ENCODE data around the gene MAPK1IP1L. TPM values are rescaled to one million over a fixed set of nuclear protein-coding genes. Genes with fewer than 3 reads are reported as not detected.
"Not testable (repeated sequence)": the region's sequence is repeated elsewhere in the genome, so short reads cannot be mapped to it uniquely, and the experiment has no call there.

The MAPK1IP1L gene
- total and polyA plus RNA-seq, 3 experiments from 2014 or later: 86.8 to 106 (median 104) TPM

- H3K36me3 ChIP-seq (ENCODE audit: insufficient read depth, low read length): no peaks in the 10 kb centered on the region
- no peak overlapping the region for H3K4me3 Mint-ChIP-seq
- no peak overlapping the region for H3K27ac ChIP-seq (ENCODE audit: low read depth, low read length)
- no peak for DNase-seq
- ChIA-PET POLR2A (no interaction called here), CTCF (interaction anchor here (2.2 kb wide), 1 partner anchor 26 kb away, joined by 5 read pairs; no protein-coding TSS in a partner anchor)
- H3K9me3 Mint-ChIP-seq: no peaks in the 10 kb centered on the region
- no peaks in the 10 kb centered on the region for H3K27me3 ChIP-seq (ENCODE audit: insufficient read depth, low read length, poor library complexity, severe bottlenecking)
- peaks cover 13% of the 10 kb centered on the region for H3K4me1 ChIP-seq (ENCODE audit: insufficient read depth, low read length)
- H3K27ac Mint-ChIP-seq: peak overlapping the region; percentile 44 to 95 (median 83)
- H3K27me3 Mint-ChIP-seq: peaks cover 0 to 2% of the 10 kb centered on the region in 2 donors
- no peak overlapping the region for H3K4me3 ChIP-seq (ENCODE audit: low read length)
- peaks cover 0 to 19% (median 3%) of the 10 kb centered on the region in 3 donors for H3K36me3 Mint-ChIP-seq
- no peaks in the 10 kb centered on the region for H3K9me3 ChIP-seq (ENCODE audit: low read length)
- peaks cover 28 to 52% (median 43%) of the 10 kb centered on the region in 3 donors for H3K4me1 Mint-ChIP-seq
Measured at GRCh38 chr14:55070981-55071411, 19.5 kb downstream of the MAPK1IP1L start.

GRCh38 chr14:55071870-55072640 lies 20.6 kb downstream of the MAPK1IP1L start:
- DNase-seq: peak in 2 of 5 donors; percentile 5 to 38
- peaks cover 0 to 11% (median 0%) of the 10 kb centered on the region in 3 donors for H3K36me3 Mint-ChIP-seq

GRCh38 chr14:55073856-55074255 lies 22.4 kb downstream of the MAPK1IP1L start:
- peaks cover 25 to 53% (median 40%) of the 10 kb centered on the region in 3 donors for H3K4me1 Mint-ChIP-seq
- H3K27me3 ChIP-seq (ENCODE audit: insufficient read depth, low read length, poor library complexity, severe bottlenecking): no peaks in the 10 kb centered on the region
- ChIA-PET CTCF (interaction anchor here (2.7 kb wide), 1 partner anchor 23 kb away, joined by 14 read pairs; the partner anchor contains the start of gene MAPK1IP1L), POLR2A (no interaction called here)
- peak overlapping the region in 1 of 7 donors; percentile 5 for H3K4me3 Mint-ChIP-seq
- no peak for DNase-seq
- peaks cover 0 to 3% of the 10 kb centered on the region in 2 donors for H3K27me3 Mint-ChIP-seq
- H3K4me3 ChIP-seq (ENCODE audit: low read length): no peak overlapping the region
- H3K9me3 ChIP-seq (ENCODE audit: low read length): no peaks in the 10 kb centered on the region
- H3K9me3 Mint-ChIP-seq: no peaks in the 10 kb centered on the region
- no peak overlapping the region for H3K27ac ChIP-seq (ENCODE audit: low read depth, low read length)
- no peaks in the 10 kb centered on the region for H3K36me3 ChIP-seq (ENCODE audit: insufficient read depth, low read length)
- peak overlapping the region in 1 of 8 donors; percentile 43 for H3K27ac Mint-ChIP-seq
- H3K36me3 Mint-ChIP-seq: peaks cover 0 to 1% (median 0%) of the 10 kb centered on the region in 3 donors
- H3K4me1 ChIP-seq (ENCODE audit: insufficient read depth, low read length): peaks cover 13% of the 10 kb centered on the region

More at GRCh38 chr14:55071870-55072640, 20.6 kb downstream of the MAPK1IP1L start:
- no peak overlapping the region for H3K4me3 ChIP-seq (ENCODE audit: low read length)
- Mint-ChIP-seq H3K4me3 (peak overlapping the region in 6 of 7 donors; percentile 20 to 75 (median 49)), H3K4me1 (peaks cover 28 to 50% (median 44%) of the 10 kb centered on the region in 3 donors), H3K27me3 (peaks cover 0 to 3% of the 10 kb centered on the region in 2 donors), H3K27ac (peak overlapping the region; percentile 75 to 95 (median 86)), H3K9me3 (no peaks in the 10 kb centered on the region)
- POLR2A ChIA-PET: interaction anchor here (0.6 to 1.6 kb wide), 4 partner anchors 26 to 201 kb away, joined by 3 to 14 read pairs (median 6); no protein-coding TSS in a partner anchor
- H3K27ac ChIP-seq (ENCODE audit: low read depth, low read length): no peak overlapping the region
- H3K27me3 ChIP-seq (ENCODE audit: insufficient read depth, low read length, poor library complexity, severe bottlenecking): no peaks in the 10 kb centered on the region
- no peaks in the 10 kb centered on the region for H3K9me3 ChIP-seq (ENCODE audit: low read length)
- H3K4me1 ChIP-seq (ENCODE audit: insufficient read depth, low read length): peaks cover 13% of the 10 kb centered on the region
- CTCF ChIA-PET: interaction anchor here (1.4 to 2.7 kb wide), 4 partner anchors 18 to 89 kb away, joined by 5 to 14 read pairs (median 6); partner anchors contain the start of gene MAPK1IP1L
- no peaks in the 10 kb centered on the region for H3K36me3 ChIP-seq (ENCODE audit: insufficient read depth, low read length)

GRCh38 chr14:55074662-55075061 lies 23.2 kb downstream of the MAPK1IP1L start:
- H3K27me3 Mint-ChIP-seq: peaks cover 0 to 5% of the 10 kb centered on the region in 2 donors
- peaks cover 13% of the 10 kb centered on the region for H3K4me1 ChIP-seq (ENCODE audit: insufficient read depth, low read length)
- no peaks in the 10 kb centered on the region for H3K27me3 ChIP-seq (ENCODE audit: insufficient read depth, low read length, poor library complexity, severe bottlenecking)
- no peaks in the 10 kb centered on the region for H3K9me3 ChIP-seq (ENCODE audit: low read length)
- no peak overlapping the region for H3K4me3 ChIP-seq (ENCODE audit: low read length)
- DNase-seq: no peak
- ChIA-PET CTCF (interaction anchor here (0.7 kb wide), 1 partner anchor 71 kb away, joined by 3 read pairs; no protein-coding TSS in a partner anchor), POLR2A (no interaction called here)
- H3K36me3 Mint-ChIP-seq: no peaks in the 10 kb centered on the region
- peaks cover 25 to 53% (median 40%) of the 10 kb centered on the region in 3 donors for H3K4me1 Mint-ChIP-seq
- H3K9me3 Mint-ChIP-seq: no peaks in the 10 kb centered on the region
- H3K36me3 ChIP-seq (ENCODE audit: insufficient read depth, low read length): no peaks in the 10 kb centered on the region
- H3K4me3 Mint-ChIP-seq: peak overlapping the region; percentile 18 to 81 (median 64)
- H3K27ac Mint-ChIP-seq: peak overlapping the region in 7 of 8 donors; percentile 12 to 76 (median 42)
- H3K27ac ChIP-seq (ENCODE audit: low read depth, low read length): no peak overlapping the region

- H3K4me1 Mint-ChIP-seq: peaks cover 25 to 53% (median 40%) of the 10 kb centered on the region in 3 donors
- H3K27me3 Mint-ChIP-seq: peaks cover 0 to 5% of the 10 kb centered on the region in 2 donors
- CTCF ChIA-PET: interaction anchor here (0.6 to 2.4 kb wide), 2 partner anchors 16 to 24 kb away, joined by 3 to 12 read pairs; partner anchors contain the start of gene MAPK1IP1L
- H3K27me3 ChIP-seq (ENCODE audit: insufficient read depth, low read length, poor library complexity, severe bottlenecking): no peaks in the 10 kb centered on the region
- no peak for DNase-seq
- H3K4me3 ChIP-seq (ENCODE audit: low read length): no peak overlapping the region
- no peaks in the 10 kb centered on the region for H3K9me3 ChIP-seq (ENCODE audit: low read length)
- peak overlapping the region in 1 of 8 donors; percentile 46 for H3K27ac Mint-ChIP-seq
- no peaks in the 10 kb centered on the region for H3K36me3 ChIP-seq (ENCODE audit: insufficient read depth, low read length)
- no peak overlapping the region for H3K27ac ChIP-seq (ENCODE audit: low read depth, low read length)
- H3K4me3 Mint-ChIP-seq: peak overlapping the region in 1 of 7 donors; percentile 81
- no peaks in the 10 kb centered on the region for H3K9me3 Mint-ChIP-seq
- no peaks in the 10 kb centered on the region for H3K36me3 Mint-ChIP-seq
- H3K4me1 ChIP-seq (ENCODE audit: insufficient read depth, low read length): peaks cover 13% of the 10 kb centered on the region
- POLR2A ChIA-PET: no interaction called here
Measured at GRCh38 chr14:55075628-55076175, 24.3 kb downstream of the MAPK1IP1L start.

GRCh38 chr14:55077170-55078151 lies 26.0 kb downstream of the MAPK1IP1L start:
- POLR2A ChIA-PET: no interaction called here
- no peaks in the 10 kb centered on the region for H3K9me3 Mint-ChIP-seq
- Histone ChIP-seq H3K4me1 (ENCODE audit: insufficient read depth, low read length) (peaks cover 4% of the 10 kb centered on the region), H3K9me3 (ENCODE audit: low read length) (no peaks in the 10 kb centered on the region), H3K27ac (ENCODE audit: low read depth, low read length) (no peak overlapping the region), H3K4me3 (ENCODE audit: low read length) (no peak overlapping the region), H3K36me3 (ENCODE audit: insufficient read depth, low read length) (no peaks in the 10 kb centered on the region), H3K27me3 (ENCODE audit: insufficient read depth, low read length, poor library complexity, severe bottlenecking) (no peaks in the 10 kb centered on the region)
- peaks cover 15 to 38% (median 24%) of the 10 kb centered on the region in 3 donors for H3K4me1 Mint-ChIP-seq
- peaks cover 0 to 5% of the 10 kb centered on the region in 2 donors for H3K27me3 Mint-ChIP-seq
- no peak for DNase-seq
- H3K4me3 Mint-ChIP-seq: no peak overlapping the region
- CTCF ChIA-PET: interaction anchor here (1.0 to 2.4 kb wide), 4 partner anchors 10 to 26 kb away, joined by 3 to 12 read pairs (median 6); partner anchors contain the start of gene MAPK1IP1L
- H3K36me3 Mint-ChIP-seq: peaks cover 0 to 3% (median 0%) of the 10 kb centered on the region in 3 donors
- H3K27ac Mint-ChIP-seq: peak overlapping the region in 2 of 8 donors; percentile 43 to 66

GRCh38 chr14:55079961-55080360 lies 28.5 kb downstream of the MAPK1IP1L start:
- H3K4me3 ChIP-seq (ENCODE audit: low read length); H3K4me1 ChIP-seq (ENCODE audit: insufficient read depth, low read length); H3K9me3 Mint-ChIP-seq; H3K4me3 Mint-ChIP-seq; H3K9me3 ChIP-seq (ENCODE audit: low read length); H3K36me3 ChIP-seq (ENCODE audit: insufficient read depth, low read length); H3K36me3 Mint-ChIP-seq; H3K27me3 ChIP-seq (ENCODE audit: insufficient read depth, low read length, poor library complexity, severe bottlenecking); H3K27ac ChIP-seq (ENCODE audit: low read depth, low read length); H3K27me3 Mint-ChIP-seq; H3K27ac Mint-ChIP-seq; POLR2A ChIA-PET; DNase-seq: not testable (repeated sequence)
- CTCF ChIA-PET: interaction anchor here (1.2 to 2.0 kb wide), 3 partner anchors 10 to 81 kb away, joined by 3 to 8 read pairs (median 7); partner anchors contain the start of gene MAPK1IP1L
- peaks cover 2 to 16% (median 10%) of the 10 kb centered on the region in 3 donors for H3K4me1 Mint-ChIP-seq
